Neural cell (in vitro differentiated cells): ENCODE data around the gene CENPQ. TPM values are rescaled to one million over a fixed set of nuclear protein-coding genes. Genes with fewer than 3 reads are reported as not detected.

Source experiments
- H2AFZ ChIP-seq: fragments of 200-600, 300-800 bp; sonication (generic), shearing (Covaris generic); 2 replicates; pipeline ENCODE4 v1.6.0; 2014; ENCODE audit warnings: low read depth, mild to moderate bottlenecking, antibody characterized with exemption, low read length, moderate library complexity
- H3F3A ChIP-seq: fragments of 200-600 bp; shearing (Covaris generic); 2 replicates; pipeline ENCODE4 v1.6.1; 2016; ENCODE audit warnings: mild to moderate bottlenecking, moderate library complexity, mixed read lengths, antibody characterized with exemption, low read length; ENCODE audit not compliant: insufficient read depth, poor library complexity, severe bottlenecking
- H3K27ac ChIP-seq: fragments of 200-600, 300-800 bp; sonication (generic), shearing (Covaris generic); 2 replicates; pipeline ENCODE4 v1.5.1; 2014; ENCODE audit warnings: mild to moderate bottlenecking, low read length, moderate library complexity
- H3K27me3 ChIP-seq: fragments of 300-800, 200-600 bp; sonication (generic), shearing (Covaris generic); 2 replicates; pipeline ENCODE4 v1.6.0; 2014; ENCODE audit warnings: mild to moderate bottlenecking, low read depth, low read length, moderate library complexity; ENCODE audit not compliant: insufficient read depth
- H3K36me3 ChIP-seq: fragments of 300-800, 200-600 bp; sonication (generic), shearing (Covaris generic); 2 replicates; pipeline ENCODE4 v1.5.1; 2014; ENCODE audit warnings: mild to moderate bottlenecking, antibody characterized with exemption, low read length, moderate library complexity; ENCODE audit not compliant: insufficient read depth
- H3K4me2 ChIP-seq: fragments of 300-800, 200-600 bp; sonication (generic), shearing (Covaris generic); 2 replicates; pipeline ENCODE4 v1.6.0; 2014; ENCODE audit warnings: mild to moderate bottlenecking, low read length
- H3K4me3 ChIP-seq: fragments of 300-800, 200-600 bp; sonication (generic), shearing (Covaris generic); 2 replicates; pipeline ENCODE4 v1.5.1; 2014; ENCODE audit warnings: mild to moderate bottlenecking, low read length, moderate library complexity
- H3K79me2 ChIP-seq: fragments of 200-600 bp; shearing (Covaris generic); replicated peaks from 2 replicates; pipeline ENCODE4 v1.6.0; 2014; ENCODE audit warnings: mild to moderate bottlenecking, low read length, moderate library complexity; ENCODE audit not compliant: insufficient read depth
- H3K9ac ChIP-seq: fragments of 300-800, 200-600 bp; sonication (generic), shearing (Covaris generic); 2 replicates; pipeline ENCODE4 v1.6.1; 2016; ENCODE audit warnings: mild to moderate bottlenecking, low read length, mixed read lengths
- H3K9me2 ChIP-seq: fragments of 200-600 bp; shearing (Covaris generic); 2 replicates; pipeline ENCODE4 v1.6.1; 2016; ENCODE audit warnings: mild to moderate bottlenecking, low read length, mixed read lengths; ENCODE audit not compliant: insufficient read depth
- H3K9me3 ChIP-seq: fragments of 200-600, 300-800 bp; sonication (generic), shearing (Covaris generic); 2 replicates; pipeline ENCODE4 v1.6.1; 2016; ENCODE audit warnings: mild to moderate bottlenecking, mixed run types, low read length, moderate library complexity, mixed read lengths
- H4K20me1 ChIP-seq: fragments of 200-600 bp; shearing (Covaris generic); 2 replicates; pipeline ENCODE4 v1.6.1; 2016; ENCODE audit warnings: mild to moderate bottlenecking, mixed run types; ENCODE audit not compliant: insufficient read depth
- CTCF ChIP-seq: fragments of 450-650 bp; IDR thresholded peaks from 2 replicates; pipeline ENCODE4 v1.5.1; 2014; ENCODE audit warnings: antibody characterized with exemption, mild to moderate bottlenecking, moderate library complexity; ENCODE audit not compliant: poor library complexity, severe bottlenecking
- EP300 ChIP-seq: fragments of 450-650 bp; conservative IDR thresholded peaks from 2 replicates; pipeline ENCODE4 v1.6.1; 2014; ENCODE audit warnings: antibody characterized with exemption, mild to moderate bottlenecking, moderate library complexity; ENCODE audit not compliant: poor library complexity, severe bottlenecking
- EZH2 ChIP-seq: fragments of 200-600, 300-800 bp; shearing (Covaris generic), sonication (generic); IDR thresholded peaks from 2 replicates; pipeline ENCODE4 v1.6.1; 2014; ENCODE audit warnings: antibody characterized with exemption, low read length, borderline replicate concordance, mild to moderate bottlenecking; ENCODE audit not compliant: insufficient read depth, poor library complexity, severe bottlenecking
- MXI1 ChIP-seq: fragments of 450-650 bp; conservative IDR thresholded peaks from 2 replicates; pipeline ENCODE4 v1.6.1; 2014; ENCODE audit warnings: antibody characterized with exemption, mild to moderate bottlenecking; ENCODE audit not compliant: poor library complexity, severe bottlenecking
- POLR2AphosphoS5 ChIP-seq: IDR thresholded peaks from 2 replicates; pipeline ENCODE4 v1.6.1; 2012
- RAD21 ChIP-seq: fragments of 450-650 bp; conservative IDR thresholded peaks from 2 replicates; pipeline ENCODE4 v1.6.1; 2014; ENCODE audit warnings: antibody characterized with exemption, mild to moderate bottlenecking, moderate library complexity
- REST ChIP-seq: IDR thresholded peaks from 2 replicates; pipeline ENCODE4 v1.6.1; 2012; ENCODE audit warnings: borderline replicate concordance
- SMC3 ChIP-seq: fragments of 450-650 bp; conservative IDR thresholded peaks from 2 replicates; pipeline ENCODE4 v1.6.1; 2014; ENCODE audit warnings: antibody characterized with exemption, mild to moderate bottlenecking, moderate library complexity; ENCODE audit not compliant: poor library complexity
- TAF1 ChIP-seq: IDR thresholded peaks from 2 replicates; pipeline ENCODE4 v1.6.1; 2012; ENCODE audit warnings: low read depth
- polyA plus RNA-seq: library from polyadenylated mRNA; depleted of rRNA; stranded (reverse); fragments of >200 nt; gene quantifications from 2 replicates; pipeline ENCODE4 v1.2.3, GENCODE V29; 2014

Gene CENPQ
- polyA plus RNA-seq, 1 donor from 2014 or later = 8.8 TPM

GRCh38 chr6:49516147-49516505 lies 53.0 kb downstream of the CENPQ start:
- no peaks in the 10 kb centered on the region for H3K9me3 ChIP-seq
- no peak overlapping the region for H3K4me3 ChIP-seq
- no peak overlapping the region for H3K27ac ChIP-seq
- no peaks in the 10 kb centered on the region for H4K20me1 ChIP-seq
- no peaks in the 10 kb centered on the region for H3K36me3 ChIP-seq
- H3K79me2 ChIP-seq = no peaks in the 10 kb centered on the region
- no peak overlapping the region for H3K4me2 ChIP-seq
- H3K9ac ChIP-seq = no peak overlapping the region
- H3K27me3 ChIP-seq = no peaks in the 10 kb centered on the region
- H2AFZ ChIP-seq = no peak overlapping the region
- H3F3A ChIP-seq = no peaks in the 10 kb centered on the region
- TF ChIP-seq REST (no peak), MXI1 (no peak), POLR2AphosphoS5 (no peak), TAF1 (no peak), EP300 (no peak), CTCF (no peak), SMC3 (no peak), RAD21 (no peak), EZH2 (no peak)
- H3K9me2 ChIP-seq = no peaks in the 10 kb centered on the region

DNA sequence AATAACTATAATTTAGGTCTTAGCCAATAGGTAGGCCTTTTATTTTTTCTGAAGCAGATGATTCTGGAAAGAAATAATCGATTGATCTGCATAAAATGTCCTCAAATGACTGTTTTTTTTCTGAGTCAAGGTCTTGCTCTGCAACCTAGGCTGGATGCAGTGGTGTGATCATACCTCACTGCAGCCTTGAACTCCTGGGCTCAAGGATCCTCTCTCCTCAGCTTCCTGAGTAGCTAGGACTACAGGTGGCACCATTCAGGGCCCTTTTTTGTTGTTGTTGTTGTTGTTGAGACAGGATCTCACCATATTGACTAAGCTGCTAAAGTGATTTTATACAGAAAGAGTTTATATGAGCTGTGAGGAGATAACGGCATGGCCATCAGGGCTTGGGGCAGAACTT lies 54.7 kb downstream of the CENPQ start:
- H3K27me3 ChIP-seq = no peaks in the 10 kb centered on the region
- no peak overlapping the region for H3K4me3 ChIP-seq
- H3F3A ChIP-seq = no peaks in the 10 kb centered on the region
- no peaks in the 10 kb centered on the region for H4K20me1 ChIP-seq
- H3K27ac ChIP-seq = no peak overlapping the region
- H3K9me2 ChIP-seq = no peaks in the 10 kb centered on the region
- TF ChIP-seq EZH2 (no peak), POLR2AphosphoS5 (no peak), RAD21 (no peak), CTCF (no peak), SMC3 (no peak), TAF1 (no peak), MXI1 (no peak)
- no peak overlapping the region for H3K9ac ChIP-seq
- H3K9me3 ChIP-seq = no peaks in the 10 kb centered on the region
- H2AFZ ChIP-seq = no peak overlapping the region
- H3K4me2 ChIP-seq = no peak overlapping the region
- H3K36me3 ChIP-seq = no peaks in the 10 kb centered on the region
- no peaks in the 10 kb centered on the region for H3K79me2 ChIP-seq
